ENCODE results near the gene RPS6KA2.

DNA sequence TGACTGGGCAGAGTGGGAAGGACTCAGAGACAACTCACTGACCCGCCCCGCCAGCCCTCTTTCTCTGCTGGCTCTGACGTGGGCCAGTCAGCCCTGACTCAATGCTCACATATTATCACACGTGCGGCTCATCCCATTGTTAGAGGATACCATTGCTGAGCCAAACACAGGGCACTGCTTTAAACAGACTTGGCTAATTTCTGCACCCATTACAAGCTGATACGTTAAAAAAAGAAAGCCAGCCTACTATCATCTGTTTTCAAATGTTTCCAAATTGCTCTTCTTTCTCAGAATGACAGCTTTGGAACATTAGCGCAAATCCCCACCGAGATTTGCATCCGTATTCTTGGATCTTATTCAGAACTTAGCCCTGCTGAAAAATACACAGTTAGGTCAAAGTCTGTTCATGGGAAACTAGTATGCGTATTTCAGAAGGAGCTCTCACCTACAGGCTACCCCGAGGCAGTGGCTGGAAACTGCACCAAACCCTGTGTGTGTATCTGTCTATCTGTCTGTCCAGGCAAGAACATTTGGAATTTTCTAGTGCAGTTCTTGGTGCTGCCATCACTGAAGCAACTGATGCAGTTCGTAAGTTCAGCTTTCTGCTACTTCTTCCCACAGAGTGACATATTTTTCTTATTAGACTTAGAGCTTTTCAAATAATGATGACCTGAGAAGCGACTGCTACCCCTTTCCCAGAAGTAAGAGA lies 73.3 kb downstream of the RPS6KA2 start:
- TF ChIP-seq, protein P1, sequence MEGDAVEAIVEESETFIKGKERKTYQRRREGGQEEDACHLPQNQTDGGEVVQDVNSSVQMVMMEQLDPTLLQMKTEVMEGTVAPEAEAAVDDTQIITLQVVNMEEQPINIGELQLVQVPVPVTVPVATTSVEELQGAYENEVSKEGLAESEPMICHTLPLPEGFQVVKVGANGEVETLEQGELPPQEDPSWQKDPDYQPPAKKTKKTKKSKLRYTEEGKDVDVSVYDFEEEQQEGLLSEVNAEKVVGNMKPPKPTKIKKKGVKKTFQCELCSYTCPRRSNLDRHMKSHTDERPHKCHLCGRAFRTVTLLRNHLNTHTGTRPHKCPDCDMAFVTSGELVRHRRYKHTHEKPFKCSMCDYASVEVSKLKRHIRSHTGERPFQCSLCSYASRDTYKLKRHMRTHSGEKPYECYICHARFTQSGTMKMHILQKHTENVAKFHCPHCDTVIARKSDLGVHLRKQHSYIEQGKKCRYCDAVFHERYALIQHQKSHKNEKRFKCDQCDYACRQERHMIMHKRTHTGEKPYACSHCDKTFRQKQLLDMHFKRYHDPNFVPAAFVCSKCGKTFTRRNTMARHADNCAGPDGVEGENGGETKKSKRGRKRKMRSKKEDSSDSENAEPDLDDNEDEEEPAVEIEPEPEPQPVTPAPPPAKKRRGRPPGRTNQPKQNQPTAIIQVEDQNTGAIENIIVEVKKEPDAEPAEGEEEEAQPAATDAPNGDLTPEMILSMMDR (IDR thresholded peaks at IDR 0.05; ENCODE audit: extremely low read depth in 1 of 2, insufficient read depth in 1 of 2, low read depth in 1 of 2, low read length in 2 of 2) = no peak
- TF ChIP-seq EZH2 (IDR thresholded peaks at IDR 0.05; ENCODE audit: borderline replicate concordance, low read depth, low read length, severe bottlenecking) (no peak), POLR2A (IDR thresholded peaks at IDR 0.05; ENCODE audit: low read depth, low read length) (no peak), POLR2AphosphoS5 (IDR thresholded peaks at IDR 0.05; ENCODE audit: insufficient read depth, low read depth, low read length) (no peak)
- TF ChIP-seq, protein P2, sequence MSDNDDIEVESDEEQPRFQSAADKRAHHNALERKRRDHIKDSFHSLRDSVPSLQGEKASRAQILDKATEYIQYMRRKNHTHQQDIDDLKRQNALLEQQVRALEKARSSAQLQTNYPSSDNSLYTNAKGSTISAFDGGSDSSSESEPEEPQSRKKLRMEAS (IDR thresholded peaks at IDR 0.05; ENCODE audit: insufficient read depth, insufficient read length) = no peak

Measured in endothelial cell of umbilical vein (primary cell).